ENCODE measurements around the gene ATP2A2. TPM values are rescaled to one million over a fixed set of nuclear protein-coding genes. Genes with fewer than 3 reads are reported as not detected.

ATP2A2 gene
- total and polyA plus RNA-seq, 2 of the 8 experiments (the other 6 are each of a cell fraction or from before 2014, with no cell fraction given), result 86.1 to 271 TPM

- peaks cover 0 to 12% of the 10 kb centered on the region in 2 experiments for H4K20me1 ChIP-seq (replicated peaks in 1 of 2; ENCODE audit: control insufficient read depth in 1 of 2, insufficient read depth in 2 of 2, low read length in 2 of 2)
- TF ChIP-seq POU5F1 (IDR thresholded peaks at IDR 0.05; ENCODE audit: low read depth, low read length) (no peak), POLR2A (IDR thresholded peaks at IDR 0.05; ENCODE audit: control extremely low read depth in 1 of 2, low read depth in 2 of 2, low read length in 2 of 2) (peak in 1 of 2 experiments; percentile 7; a peak in 1 of 3 replicates)
- no peak overlapping the region for H4K91ac ChIP-seq (replicated peaks; ENCODE audit: insufficient read length, low read length)
- no peak overlapping the region for H3K4me2 ChIP-seq (ENCODE audit: insufficient read depth in 1 of 2, low read depth in 2 of 2, low read length in 2 of 2)
- H3K27me3 ChIP-seq (replicated peaks in 1 of 4; ENCODE audit: control insufficient read depth in 3 of 4, extremely low read depth in 1 of 4, insufficient read depth in 3 of 4, low read length in 3 of 4), result no peaks in the 10 kb centered on the region
- H2BK15ac ChIP-seq (ENCODE audit: low read length), result no peak overlapping the region
- no peaks in the 10 kb centered on the region; the same call in 1 of the 2 replicates for H3K79me1 ChIP-seq (ENCODE audit: low read depth, low read length)
- H2AK5ac ChIP-seq (ENCODE audit: low read depth, low read length), result no peak overlapping the region
- H2BK20ac ChIP-seq (ENCODE audit: low read length), result no peak overlapping the region
- no peaks in the 10 kb centered on the region for H3K79me2 ChIP-seq (ENCODE audit: control insufficient read depth in 1 of 2, insufficient read depth in 2 of 2, low read length in 2 of 2)
- H3K56ac ChIP-seq (replicated peaks; ENCODE audit: insufficient read length, low read depth, low read length), result no peak overlapping the region
- FAIRE-seq, result no peak
- H3K18ac ChIP-seq (ENCODE audit: extremely low read depth, low read length), result no peak overlapping the region
- H3K4me3 ChIP-seq (ENCODE audit: extremely low read depth in 1 of 4, insufficient read depth in 2 of 4, low read depth in 3 of 4, low read length in 4 of 4), result no peak overlapping the region
- H4K5ac ChIP-seq (ENCODE audit: insufficient read length, low read depth, low read length), result no peak overlapping the region
- peaks cover 26 to 51% (median 44%) of the 10 kb centered on the region in 4 experiments for H3K36me3 ChIP-seq (ENCODE audit: control insufficient read depth in 2 of 4, insufficient read depth in 4 of 4, low read length in 3 of 4)
- no peak overlapping the region for H2BK120ac ChIP-seq (replicated peaks; ENCODE audit: low read depth, low read length)
- no peak overlapping the region; the same call in 1 of the 2 replicates for H3K27ac ChIP-seq (ENCODE audit: low read depth, low read length)
- no peak overlapping the region for H2BK12ac ChIP-seq (ENCODE audit: low read depth, low read length)
- no peaks in the 10 kb centered on the region for H3K9me3 ChIP-seq (ENCODE audit: insufficient read depth in 2 of 2, low read depth in 1 of 2, low read length in 1 of 2)
- CTCF ChIA-PET (ENCODE audit: partially characterized antibody), result interaction anchor here (0.5 to 2.4 kb wide), 5 partner anchors 12 to 273 kb away, joined by 3 to 10 read pairs (median 3); no protein-coding TSS in a partner anchor
- no peak overlapping the region for H3K9ac ChIP-seq (replicated peaks in 1 of 4; ENCODE audit: extremely low read depth in 1 of 4, low read depth in 3 of 4, low read length in 3 of 4)
- no peak overlapping the region for H3K14ac ChIP-seq (ENCODE audit: insufficient read length)
- POLR2A ChIA-PET (ENCODE audit: partially characterized antibody), result interaction anchor here (0.6 to 6.7 kb wide), 14 partner anchors 8 to 292 kb away, joined by 3 to 69 read pairs (median 4); partner anchors contain the start of genes ANAPC7, FAM216A and GPN3
- no peak overlapping the region; the same call in 1 of the 2 replicates for H2BK5ac ChIP-seq (ENCODE audit: low read depth, low read length)
- WGBS, 2 experiments (ENCODE audit: extremely low coverage in 1 of 2, insufficient coverage in 1 of 2, insufficient read length in 1 of 2, insufficient replicate concordance in 2 of 2, low coverage in 1 of 2, low lambda C conversion rate in 2 of 2, missing lambda C conversion rate in 1 of 2), result 92% methylated on average over 13 of the region's 13 CpGs; no CpG with 5 or more reads in 1 of the 2 experiments
- no peak overlapping the region for H4K8ac ChIP-seq (ENCODE audit: extremely low read depth, insufficient read depth, low read length)
- no peak overlapping the region for H3K23ac ChIP-seq (ENCODE audit: insufficient read length)
- H2AFZ ChIP-seq (ENCODE audit: low read length), result no peak overlapping the region
- DNase-seq (ENCODE audit: low read depth in 1 of 2, low spot score in 2 of 2), result no peak
- no peaks in the 10 kb centered on the region; a peak in 1 of 7 replicates for H3K4me1 ChIP-seq (replicated peaks in 1 of 4; ENCODE audit: control insufficient read depth in 3 of 4, insufficient read depth in 4 of 4, low read length in 3 of 4)
- H3K23me2 ChIP-seq (ENCODE audit: low read depth, low read length), result no peaks in the 10 kb centered on the region
- no peak overlapping the region for H3K4ac ChIP-seq (replicated peaks; ENCODE audit: insufficient read length, low read depth, low read length)
These were observed 90.5 kb downstream of the ATP2A2 start for GRCh38 chr12:110371408-110372055.
